AG09309 (cell line): ENCODE measurements around the gene TNP1.

Experiments used
- DNase-seq: peaks from one replicate; pipeline ENCODE4 v3.0.0-alpha.2; 2010; ENCODE audit warnings: low read depth
- H3K4me3 ChIP-seq: 2 replicates; pipeline ENCODE4 v1.5.1; 2011; ENCODE audit warnings: mild to moderate bottlenecking, low read depth, low read length, moderate library complexity; ENCODE audit not compliant: control insufficient read depth
- TF ChIP-seq, protein P1 (sequence below): IDR thresholded peaks from 2 replicates; pipeline ENCODE4 v1.5.1; 2011; ENCODE audit warnings: mild to moderate bottlenecking, low read depth, low read length, inconsistent platforms; ENCODE audit not compliant: insufficient read depth, control insufficient read depth; ENCODE audit errors: missing control alignments

Gene TNP1

GRCh38 chr2:216849987-216850386, 9.9 kb downstream of the TNP1 start:
- H3K4me3 ChIP-seq = no peak overlapping the region
- TF ChIP-seq, protein P1, sequence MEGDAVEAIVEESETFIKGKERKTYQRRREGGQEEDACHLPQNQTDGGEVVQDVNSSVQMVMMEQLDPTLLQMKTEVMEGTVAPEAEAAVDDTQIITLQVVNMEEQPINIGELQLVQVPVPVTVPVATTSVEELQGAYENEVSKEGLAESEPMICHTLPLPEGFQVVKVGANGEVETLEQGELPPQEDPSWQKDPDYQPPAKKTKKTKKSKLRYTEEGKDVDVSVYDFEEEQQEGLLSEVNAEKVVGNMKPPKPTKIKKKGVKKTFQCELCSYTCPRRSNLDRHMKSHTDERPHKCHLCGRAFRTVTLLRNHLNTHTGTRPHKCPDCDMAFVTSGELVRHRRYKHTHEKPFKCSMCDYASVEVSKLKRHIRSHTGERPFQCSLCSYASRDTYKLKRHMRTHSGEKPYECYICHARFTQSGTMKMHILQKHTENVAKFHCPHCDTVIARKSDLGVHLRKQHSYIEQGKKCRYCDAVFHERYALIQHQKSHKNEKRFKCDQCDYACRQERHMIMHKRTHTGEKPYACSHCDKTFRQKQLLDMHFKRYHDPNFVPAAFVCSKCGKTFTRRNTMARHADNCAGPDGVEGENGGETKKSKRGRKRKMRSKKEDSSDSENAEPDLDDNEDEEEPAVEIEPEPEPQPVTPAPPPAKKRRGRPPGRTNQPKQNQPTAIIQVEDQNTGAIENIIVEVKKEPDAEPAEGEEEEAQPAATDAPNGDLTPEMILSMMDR = no peak
- no peak for DNase-seq

DNA sequence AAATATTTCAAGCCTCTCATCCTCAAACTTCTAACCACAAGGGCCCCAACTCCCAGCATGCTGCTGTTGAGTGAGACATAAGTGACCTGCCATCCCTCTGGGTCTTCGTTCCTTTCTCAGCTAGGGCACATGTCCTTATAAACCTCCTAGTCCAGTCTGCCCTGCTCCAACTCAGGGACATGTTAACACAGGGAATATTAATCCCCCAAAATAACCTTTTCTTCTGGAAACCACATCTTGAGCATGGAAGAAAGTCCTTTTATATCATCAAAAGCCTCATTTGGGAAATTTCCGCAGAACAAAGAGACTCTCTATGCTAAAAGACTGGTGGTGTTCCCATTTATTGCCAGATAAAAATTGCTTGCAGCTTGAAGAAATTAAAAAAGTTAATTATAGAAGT, 14.4 kb downstream of the TNP1 start:
- TF ChIP-seq, protein P1 = no peak
- no peak overlapping the region for H3K4me3 ChIP-seq
- DNase-seq = no peak

- DNase-seq = no peak
- TF ChIP-seq, protein P1 = no peak
Measured at GRCh38 chr2:216842636-216843035, 17.2 kb downstream of the TNP1 start.

DNA sequence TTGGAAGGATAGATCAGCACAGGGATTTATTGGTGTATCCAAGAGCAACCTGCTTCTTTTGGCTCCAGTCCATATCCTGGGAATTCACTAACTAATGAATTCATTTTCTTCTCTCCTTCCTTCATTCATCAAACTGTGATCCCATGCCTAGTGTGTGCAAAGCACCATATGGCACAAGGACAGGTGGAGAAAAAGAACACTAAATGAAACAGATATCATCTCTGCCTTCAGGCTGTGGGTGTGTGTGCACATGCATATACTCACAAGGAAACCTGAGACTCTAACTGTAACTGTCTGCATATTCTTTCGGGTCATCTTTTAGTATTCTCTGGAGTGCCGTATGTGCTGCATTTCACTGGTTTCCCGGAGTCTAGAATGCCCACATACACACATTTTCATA, 20.2 kb downstream of the TNP1 start:
- DNase-seq = no peak
- H3K4me3 ChIP-seq = no peak overlapping the region
- TF ChIP-seq, protein P1 = no peak

More at GRCh38 chr2:216842636-216843035, 17.2 kb downstream of the TNP1 start:
- H3K4me3 ChIP-seq = no peak overlapping the region

GRCh38 chr2:216838151-216838550, 21.7 kb downstream of the TNP1 start:
- H3K4me3 ChIP-seq = no peak overlapping the region
- TF ChIP-seq, protein P1 = no peak
- DNase-seq = no peak

GRCh38 chr2:216837740-216838139, 22.1 kb downstream of the TNP1 start:
- H3K4me3 ChIP-seq = no peak overlapping the region
- DNase-seq = no peak

More at GRCh38 chr2:216837740-216838139, 22.1 kb downstream of the TNP1 start:
- TF ChIP-seq, protein P1 = no peak
